Measurements from ENCODE around the gene UNC45A. TPM values are rescaled to one million over a fixed set of nuclear protein-coding genes. Genes with fewer than 3 reads are reported as not detected.
"Not testable (repeated sequence)": the region's sequence is repeated elsewhere in the genome, so short reads cannot be mapped to it uniquely, and the experiment has no call there.

Gene UNC45A
- total and polyA plus RNA-seq, 2 donors, result 37.2 to 110 TPM

GRCh38 chr15:90916461-90916860, 18.6 kb upstream of the UNC45A start:
- Histone ChIP-seq H3K27ac (ENCODE audit: low read depth) (no peak overlapping the region), H3K4me3 (ENCODE audit: low read depth, low read length) (no peak overlapping the region), H3K36me3 (ENCODE audit: insufficient read depth) (peaks cover 7% of the 10 kb centered on the region), H3K4me1 (ENCODE audit: insufficient read depth) (no peaks in the 10 kb centered on the region)
- WGBS, result 93% methylated on average over 11 of the region's 11 CpGs
- no peak for DNase-seq (ENCODE audit: extremely low spot score)

GRCh38 chr15:90917569-90917968, 17.5 kb upstream of the UNC45A start:
- WGBS, result 95% methylated on average over 12 of the region's 12 CpGs
- no peak for DNase-seq (ENCODE audit: extremely low spot score)
- Histone ChIP-seq H3K36me3 (ENCODE audit: insufficient read depth) (peaks cover 4% of the 10 kb centered on the region), H3K27ac (ENCODE audit: low read depth) (no peak overlapping the region), H3K4me1 (ENCODE audit: insufficient read depth) (no peaks in the 10 kb centered on the region), H3K4me3 (ENCODE audit: low read depth, low read length) (no peak overlapping the region)

- Histone ChIP-seq H3K4me3 (ENCODE audit: low read depth, low read length) (no peak overlapping the region), H3K27ac (ENCODE audit: low read depth) (no peak overlapping the region), H3K36me3 (ENCODE audit: insufficient read depth) (peaks cover under 1% of the 10 kb centered on the region), H3K4me1 (ENCODE audit: insufficient read depth) (no peaks in the 10 kb centered on the region)
- WGBS, result 96% methylated on average over 23 of the region's 23 CpGs
- no peak for DNase-seq (ENCODE audit: extremely low spot score)
These were observed 16.9 kb upstream of the UNC45A start for GRCh38 chr15:90918034-90918788.

- no peak for DNase-seq (ENCODE audit: extremely low spot score)
- H3K4me1 ChIP-seq (ENCODE audit: insufficient read depth), result no peaks in the 10 kb centered on the region
- 93% methylated on average over 6 of the region's 6 CpGs for WGBS
- H3K36me3 ChIP-seq (ENCODE audit: insufficient read depth), result no peaks in the 10 kb centered on the region
- H3K4me3 ChIP-seq (ENCODE audit: low read depth, low read length), result no peak overlapping the region
- no peak overlapping the region for H3K27ac ChIP-seq (ENCODE audit: low read depth)
These were observed 16.2 kb upstream of the UNC45A start for GRCh38 chr15:90918835-90919234.

GRCh38 chr15:90921887-90922286, 13.2 kb upstream of the UNC45A start:
- no peak overlapping the region for H3K27ac ChIP-seq (ENCODE audit: low read depth)
- H3K4me1 ChIP-seq (ENCODE audit: insufficient read depth), result no peaks in the 10 kb centered on the region
- H3K36me3 ChIP-seq (ENCODE audit: insufficient read depth), result no peaks in the 10 kb centered on the region
- DNase-seq (ENCODE audit: extremely low spot score), result no peak
- 87% methylated on average over 4 of the region's 4 CpGs for WGBS
- no peak overlapping the region for H3K4me3 ChIP-seq (ENCODE audit: low read depth, low read length)

- H3K4me1 ChIP-seq (ENCODE audit: insufficient read depth); H3K4me3 ChIP-seq (ENCODE audit: low read depth, low read length); H3K27ac ChIP-seq (ENCODE audit: low read depth); H3K36me3 ChIP-seq (ENCODE audit: insufficient read depth); DNase-seq (ENCODE audit: extremely low spot score): not testable (repeated sequence)
- WGBS, result 91% methylated on average over 7 of the region's 7 CpGs
These were observed 12.3 kb upstream of the UNC45A start for GRCh38 chr15:90922712-90923322.

- no peak overlapping the region for H3K27ac ChIP-seq (ENCODE audit: low read depth)
- 81% methylated on average over 5 of the region's 5 CpGs for WGBS
- no peak for DNase-seq (ENCODE audit: extremely low spot score)
- no peaks in the 10 kb centered on the region for H3K4me1 ChIP-seq (ENCODE audit: insufficient read depth)
- H3K36me3 ChIP-seq (ENCODE audit: insufficient read depth), result no peaks in the 10 kb centered on the region
- H3K4me3 ChIP-seq (ENCODE audit: low read depth, low read length), result no peak overlapping the region
These were observed 10.7 kb upstream of the UNC45A start for GRCh38 chr15:90924375-90924774.

- H3K27ac ChIP-seq (ENCODE audit: low read depth); H3K36me3 ChIP-seq (ENCODE audit: insufficient read depth); DNase-seq (ENCODE audit: extremely low spot score); H3K4me1 ChIP-seq (ENCODE audit: insufficient read depth); H3K4me3 ChIP-seq (ENCODE audit: low read depth, low read length): not testable (repeated sequence)
- 91% methylated on average over 10 of the region's 10 CpGs for WGBS
These were observed 8.3 kb upstream of the UNC45A start for GRCh38 chr15:90926766-90927165.

- H3K36me3 ChIP-seq (ENCODE audit: insufficient read depth); DNase-seq (ENCODE audit: extremely low spot score): not testable (repeated sequence)
- WGBS, result 90% methylated on average over 7 of the region's 7 CpGs
These were observed 7.0 kb upstream of the UNC45A start for GRCh38 chr15:90928106-90928505.

GRCh38 chr15:90929246-90930019, 5.7 kb upstream of the UNC45A start:
- DNase-seq (ENCODE audit: extremely low spot score), result no peak
- WGBS, result 60% methylated on average over 21 of the region's 21 CpGs
- no peaks in the 10 kb centered on the region for H3K4me1 ChIP-seq (ENCODE audit: insufficient read depth)
- H3K27ac ChIP-seq (ENCODE audit: low read depth), result peak overlapping the region; percentile 70
- H3K4me3 ChIP-seq (ENCODE audit: low read depth, low read length), result peak overlapping the region; percentile 45
- H3K36me3 ChIP-seq (ENCODE audit: insufficient read depth), result no peaks in the 10 kb centered on the region

More at GRCh38 chr15:90928106-90928505, 7.0 kb upstream of the UNC45A start:
- H3K4me1 ChIP-seq (ENCODE audit: insufficient read depth); H3K4me3 ChIP-seq (ENCODE audit: low read depth, low read length); H3K27ac ChIP-seq (ENCODE audit: low read depth): not testable (repeated sequence)

- Histone ChIP-seq H3K4me1 (ENCODE audit: insufficient read depth) (no peaks in the 10 kb centered on the region), H3K27ac (ENCODE audit: low read depth) (no peak overlapping the region), H3K4me3 (ENCODE audit: low read depth, low read length) (peak overlapping the region; percentile 45), H3K36me3 (ENCODE audit: insufficient read depth) (no peaks in the 10 kb centered on the region)
- WGBS, result 76% methylated on average over 15 of the region's 15 CpGs
- DNase-seq (ENCODE audit: extremely low spot score), result no peak
These were observed 4.1 kb upstream of the UNC45A start for GRCh38 chr15:90930861-90931574.

- H3K27ac ChIP-seq (ENCODE audit: low read depth), result no peak overlapping the region
- peak overlapping the region; percentile 62 for H3K4me3 ChIP-seq (ENCODE audit: low read depth, low read length)
- H3K36me3 ChIP-seq (ENCODE audit: insufficient read depth), result no peaks in the 10 kb centered on the region
- DNase-seq (ENCODE audit: extremely low spot score), result no peak
- no peaks in the 10 kb centered on the region for H3K4me1 ChIP-seq (ENCODE audit: insufficient read depth)
- WGBS, result 39% methylated on average over 6 of the region's 6 CpGs
These were observed 3.6 kb upstream of the UNC45A start for GRCh38 chr15:90931575-90931827.

GRCh38 chr15:90931828-90932659, 3.0 kb upstream of the UNC45A start, which contains the start of gene HDDC3:
Gene HDDC3 (minus strand): TSS chr15:90932549. CDS start chr15:90932540, 9 bp downstream.
- WGBS, result 1% methylated on average over 52 of the region's 52 CpGs
- peak within 1 kb of the TSS; percentile 62 for H3K4me3 ChIP-seq (ENCODE audit: low read depth, low read length)
- H3K36me3 ChIP-seq (ENCODE audit: insufficient read depth), result no peaks in the 10 kb centered on the region
- H3K4me1 ChIP-seq (ENCODE audit: insufficient read depth), result no peaks in the 10 kb centered on the region
- DNase-seq (ENCODE audit: extremely low spot score), result peak; percentile 71
- peak within 1 kb of the TSS; percentile 79 for H3K27ac ChIP-seq (ENCODE audit: low read depth)

Data from urinary bladder (tissue), 4 donors.